ENCODE data around the gene FGFR3.

FGFR3 gene

GRCh38 chr4:1768367-1769034, 24.6 kb upstream of the FGFR3 start:
- H3K27ac ChIP-seq, result no peak overlapping the region
- DNase-seq (ENCODE audit: low read depth, low spot score), result no peak

- H3K27ac ChIP-seq, result no peak overlapping the region
- no peak for DNase-seq (ENCODE audit: low read depth, low spot score)
These were observed 23.4 kb upstream of the FGFR3 start for GRCh38 chr4:1769692-1770091.

- H3K27ac ChIP-seq, result no peak overlapping the region
These were observed 22.8 kb upstream of the FGFR3 start for GRCh38 chr4:1770245-1770644.

GRCh38 chr4:1770791-1771231, 22.3 kb upstream of the FGFR3 start:
- no peak overlapping the region for H3K27ac ChIP-seq
- DNase-seq (ENCODE audit: low read depth, low spot score), result no peak

More at GRCh38 chr4:1770245-1770644, 22.8 kb upstream of the FGFR3 start:
- DNase-seq (ENCODE audit: low read depth, low spot score), result no peak

- no peak for DNase-seq (ENCODE audit: low read depth, low spot score)
- no peak overlapping the region for H3K27ac ChIP-seq
These were observed 21.4 kb upstream of the FGFR3 start for GRCh38 chr4:1771555-1772305.

- DNase-seq (ENCODE audit: low read depth, low spot score), result no peak
- no peak overlapping the region for H3K27ac ChIP-seq
These were observed 20.1 kb upstream of the FGFR3 start for GRCh38 chr4:1772853-1773538.

GRCh38 chr4:1773754-1774153, 19.3 kb upstream of the FGFR3 start:
- no peak for DNase-seq (ENCODE audit: low read depth, low spot score)
- H3K27ac ChIP-seq, result no peak overlapping the region

- no peak for DNase-seq (ENCODE audit: low read depth, low spot score)
- no peak overlapping the region for H3K27ac ChIP-seq
These were observed 17.2 kb upstream of the FGFR3 start for GRCh38 chr4:1775731-1776500.

GRCh38 chr4:1776521-1777161, 16.5 kb upstream of the FGFR3 start:
- H3K27ac ChIP-seq, result no peak overlapping the region
- no peak for DNase-seq (ENCODE audit: low read depth, low spot score)

GRCh38 chr4:1777822-1778641, 15.1 kb upstream of the FGFR3 start:
- H3K27ac ChIP-seq, result no peak overlapping the region
- DNase-seq (ENCODE audit: low read depth, low spot score), result no peak

- DNase-seq (ENCODE audit: low read depth, low spot score), result no peak
- no peak overlapping the region for H3K27ac ChIP-seq
These were observed 14.3 kb upstream of the FGFR3 start for GRCh38 chr4:1778642-1779392.

GRCh38 chr4:1779588-1780382, 13.3 kb upstream of the FGFR3 start:
- H3K27ac ChIP-seq, result no peak overlapping the region
- DNase-seq (ENCODE audit: low read depth, low spot score), result no peak

- no peak for DNase-seq (ENCODE audit: low read depth, low spot score)
- H3K27ac ChIP-seq, result no peak overlapping the region
These were observed 12.7 kb upstream of the FGFR3 start for GRCh38 chr4:1780435-1780834.

GRCh38 chr4:1783015-1783414, 10.1 kb upstream of the FGFR3 start:
- no peak for DNase-seq (ENCODE audit: low read depth, low spot score)
- H3K27ac ChIP-seq, result no peak overlapping the region

- DNase-seq (ENCODE audit: low read depth, low spot score), result no peak
- H3K27ac ChIP-seq, result no peak overlapping the region
These were observed 9.1 kb upstream of the FGFR3 start for GRCh38 chr4:1783970-1784369.

- DNase-seq (ENCODE audit: low read depth, low spot score), result no peak
- no peak overlapping the region for H3K27ac ChIP-seq
These were observed 8.7 kb upstream of the FGFR3 start for GRCh38 chr4:1784395-1784788.

- no peak overlapping the region for H3K27ac ChIP-seq
- no peak for DNase-seq (ENCODE audit: low read depth, low spot score)
These were observed 8.1 kb upstream of the FGFR3 start for GRCh38 chr4:1784789-1785591.
